UCSD-AML1 (cell line): ENCODE results near the gene PARD3.

ENCODE experiments used
- DNase-seq: peaks from one replicate; lab custom pipeline; 2025; ENCODE audit not compliant: unreplicated experiment; lab: John Stamatoyannopoulos, UW

Gene PARD3

DNA sequence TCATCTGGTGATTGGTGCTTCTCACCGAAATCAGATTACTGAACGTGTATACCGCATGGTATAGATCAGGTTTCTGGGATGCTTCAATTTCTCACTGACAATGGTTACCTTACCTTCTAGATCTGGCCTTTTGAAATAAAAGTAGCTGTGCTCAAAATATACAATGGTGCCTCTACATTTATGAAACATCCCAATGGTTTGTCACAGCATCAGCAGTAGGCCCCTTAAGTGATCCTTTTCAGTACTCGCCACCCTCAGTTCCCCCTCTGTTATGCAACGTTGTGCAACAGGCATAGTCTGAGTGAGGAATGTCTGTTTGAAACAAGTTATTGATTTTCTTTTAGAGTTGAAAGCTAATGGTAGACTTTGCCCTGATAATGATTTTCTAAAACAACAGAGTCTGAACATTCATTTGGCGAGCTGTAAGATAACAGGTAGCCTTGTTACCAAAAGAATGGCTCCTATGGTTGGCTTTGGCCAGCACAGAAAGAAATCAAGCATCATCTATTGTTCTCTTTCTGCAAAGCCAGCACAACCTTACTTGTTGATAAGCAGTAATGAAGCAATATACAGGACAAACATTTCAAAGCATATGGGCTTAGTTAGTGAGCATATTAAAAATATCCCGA lies 693.9 kb downstream of the PARD3 start:
- no peak for DNase-seq

DNA sequence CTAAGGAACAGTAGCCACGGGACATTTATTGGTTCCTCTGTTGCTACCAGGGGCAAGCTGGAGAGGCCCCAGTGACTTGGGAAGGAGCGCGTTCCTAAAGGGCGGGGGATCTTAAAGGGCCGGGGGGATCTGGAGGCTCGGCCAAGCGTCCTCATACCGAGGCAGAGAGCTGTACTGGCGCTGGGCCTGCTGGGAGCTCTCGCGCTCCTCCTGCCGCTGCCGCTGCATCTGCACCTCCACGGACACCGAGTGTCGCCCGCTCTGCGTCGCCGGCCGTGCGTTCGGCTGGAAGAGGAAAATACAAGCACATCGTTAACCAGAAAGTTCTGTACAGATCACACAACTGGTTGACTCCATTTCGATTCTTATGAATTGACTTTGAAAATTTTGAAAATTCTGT lies 695.6 kb downstream of the PARD3 start:
- DNase-seq, result no peak

DNA sequence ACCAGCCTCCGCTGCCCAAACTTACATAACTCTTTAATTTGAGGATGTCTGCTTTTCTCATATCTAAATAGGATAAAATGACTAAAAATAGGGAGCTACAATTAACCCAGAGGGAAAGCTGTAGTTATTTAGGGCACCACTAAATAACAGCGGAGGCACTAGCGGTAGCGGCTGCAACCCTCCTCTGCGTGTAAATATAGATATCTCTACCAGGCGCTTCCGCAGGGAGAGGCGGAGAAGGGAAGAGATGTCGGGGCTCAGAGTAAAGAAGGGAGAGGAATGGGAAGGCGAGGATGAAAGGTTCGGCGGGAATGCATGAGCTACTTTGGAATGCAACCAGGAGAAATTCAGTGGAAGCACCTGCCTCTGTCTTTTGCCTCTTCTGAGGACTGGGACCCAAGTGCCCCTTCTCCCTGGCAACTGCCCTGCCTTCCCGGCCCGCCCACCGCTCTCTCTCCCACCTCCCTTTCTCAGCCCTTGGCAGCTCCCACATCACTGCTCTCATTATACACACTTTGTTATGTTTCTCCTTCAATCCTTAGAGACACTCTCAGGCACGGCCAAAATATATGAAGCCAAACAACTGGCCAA lies 698.3 kb downstream of the PARD3 start:
- no peak for DNase-seq

DNA sequence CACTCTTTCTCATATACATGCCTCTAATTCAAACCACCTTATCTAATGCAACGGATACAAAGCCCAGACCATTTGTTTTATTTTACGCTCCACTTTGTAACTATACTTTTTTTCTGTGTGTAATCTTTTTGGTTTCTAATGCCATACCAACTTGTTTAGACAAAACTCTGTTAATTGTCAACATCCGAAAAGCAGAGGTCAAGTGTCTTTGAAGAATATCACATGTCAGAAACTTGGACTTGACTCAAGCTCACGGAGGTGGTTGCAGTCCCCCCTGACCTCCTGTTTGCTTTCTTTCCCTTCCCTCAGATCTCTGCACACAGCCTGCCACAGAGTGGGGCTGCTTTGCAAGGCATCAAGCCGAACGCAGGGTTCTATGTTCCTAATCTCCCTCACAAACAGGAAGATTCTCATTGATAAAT lies 698.9 kb downstream of the PARD3 start:
- no peak for DNase-seq

DNA sequence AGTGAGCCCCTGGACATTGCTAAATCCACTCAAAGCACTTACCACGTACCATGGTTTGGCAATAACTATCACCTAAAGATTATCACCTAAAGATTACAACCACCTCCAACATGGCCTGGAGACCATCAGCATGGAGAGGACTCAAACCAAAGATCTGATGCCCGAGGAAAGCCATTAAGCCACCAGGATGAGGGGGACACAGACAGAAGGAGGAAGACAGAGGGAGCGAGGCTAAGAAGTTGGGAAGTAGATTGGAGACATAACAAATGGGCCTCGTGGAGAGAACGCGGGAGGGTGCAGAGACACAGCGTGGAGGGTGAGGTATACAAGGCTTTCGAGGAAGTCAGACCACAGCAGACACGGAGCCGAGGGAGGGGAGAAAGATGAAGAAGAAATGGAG lies 700.2 kb downstream of the PARD3 start:
- no peak for DNase-seq

DNA sequence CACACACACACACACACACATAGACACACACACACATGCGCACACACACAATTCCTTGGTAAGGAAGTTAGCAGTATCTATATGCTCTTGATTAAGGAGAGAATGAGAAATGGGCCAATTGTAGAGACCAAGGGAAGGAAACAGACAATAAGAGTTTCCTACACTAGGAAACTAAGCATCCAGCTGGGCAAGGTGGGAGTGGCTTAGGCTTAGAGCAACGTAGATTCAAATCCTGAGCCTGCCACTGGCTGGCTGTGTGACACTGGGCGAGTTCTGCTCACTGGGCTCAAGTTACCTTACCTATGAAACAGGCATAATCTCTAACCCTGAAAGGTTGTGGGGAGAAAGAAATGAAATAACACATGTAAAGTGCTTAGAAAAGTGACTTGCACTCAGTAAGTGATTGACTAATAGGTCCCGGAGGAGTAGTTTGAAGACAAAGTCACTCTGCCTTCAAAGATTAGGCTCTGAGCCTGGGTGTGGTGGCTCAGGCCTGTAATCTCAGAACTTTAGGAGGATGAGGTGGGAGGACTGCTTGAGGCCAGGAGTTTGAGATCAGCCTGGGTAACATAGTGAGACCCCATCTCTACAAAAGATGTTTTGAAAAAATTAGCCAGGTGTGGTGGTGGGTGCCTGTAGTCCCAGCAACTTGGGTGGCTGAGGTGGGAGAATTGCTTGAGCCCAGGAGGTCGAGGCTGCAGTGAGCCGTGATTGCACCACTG lies 701.4 kb downstream of the PARD3 start:
- DNase-seq, result no peak

DNA sequence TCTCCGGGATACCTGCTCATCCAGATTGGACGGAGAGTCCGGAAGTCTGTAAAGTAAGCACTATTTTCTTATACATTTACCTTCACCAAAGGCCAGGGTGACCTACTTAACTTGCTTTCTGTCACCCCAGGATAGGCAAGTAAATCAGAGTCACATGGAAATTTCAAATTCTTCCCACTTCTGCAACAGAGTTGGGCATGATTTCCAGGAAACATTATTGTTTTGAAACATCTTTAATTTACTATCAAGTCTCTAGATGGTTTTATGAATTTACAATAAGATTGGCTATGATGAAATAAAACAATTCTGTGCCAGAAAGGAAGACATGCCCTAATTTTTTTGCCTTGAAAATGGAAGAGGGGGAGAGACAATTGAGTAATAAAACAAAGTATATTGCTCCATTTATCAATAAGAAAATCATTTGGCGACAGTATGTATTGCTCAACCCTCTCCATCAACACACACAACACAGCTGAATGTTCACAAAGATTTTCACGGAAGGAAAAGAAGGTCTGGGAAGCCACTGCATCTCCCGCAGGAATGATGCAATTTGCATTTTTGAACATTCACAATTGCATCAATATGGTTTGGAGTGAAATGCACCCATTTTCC lies 702.8 kb downstream of the PARD3 start:
- DNase-seq, result no peak

DNA sequence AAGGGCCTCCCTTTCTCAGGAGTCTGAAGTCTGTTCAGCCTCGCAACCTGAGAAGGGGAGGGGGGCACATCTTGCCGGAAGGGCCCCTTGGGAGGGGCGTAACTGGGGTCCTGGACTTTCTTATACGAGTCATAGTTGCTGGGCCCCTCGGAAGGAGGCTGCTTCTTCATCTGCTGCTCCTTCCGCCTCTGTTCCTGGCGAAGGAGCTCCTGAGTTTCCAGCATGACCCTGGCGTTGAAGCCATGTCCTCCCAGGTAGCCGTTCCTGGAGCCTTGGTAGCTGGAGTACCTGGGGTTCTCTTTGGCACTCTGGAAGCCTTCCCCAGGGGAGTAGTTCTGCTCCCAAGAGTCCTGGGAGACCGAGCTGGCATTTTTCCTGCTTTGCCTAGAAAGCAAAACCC lies 703.9 kb downstream of the PARD3 start:
- DNase-seq, result no peak

DNA sequence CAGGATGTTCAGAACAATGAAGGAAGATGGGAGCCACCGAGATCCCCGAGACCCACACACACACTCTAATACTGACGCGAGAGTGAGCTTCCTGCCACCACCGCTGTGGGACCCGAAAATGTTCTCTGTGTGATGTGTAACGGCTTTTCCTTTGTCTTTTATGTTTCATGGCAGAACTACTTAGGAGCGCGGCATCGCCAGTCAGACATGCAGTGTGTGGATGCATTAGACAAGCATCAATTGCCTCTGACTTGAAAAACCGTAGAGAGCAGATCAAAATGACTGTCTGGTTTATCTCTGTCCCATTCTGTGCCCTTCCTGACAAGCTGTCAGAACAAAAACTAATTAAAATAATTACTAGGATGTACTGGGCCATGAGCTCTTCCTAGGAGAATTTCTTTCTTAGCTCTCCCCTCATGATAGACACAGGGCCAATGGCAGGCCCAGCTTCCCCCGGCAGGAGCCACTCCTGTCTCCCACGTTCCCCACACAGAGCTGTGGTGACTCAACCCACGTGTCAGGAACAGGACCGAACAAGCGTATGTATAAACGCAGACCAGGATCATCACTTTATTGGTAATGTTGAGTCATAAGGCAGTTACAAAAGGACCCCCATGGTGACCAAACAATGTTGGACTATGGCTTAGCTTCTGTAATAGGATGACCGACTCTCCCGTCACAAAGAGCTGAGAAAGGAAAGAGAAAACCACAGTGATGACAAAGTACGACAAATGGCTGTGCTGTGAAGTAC lies 705.0 kb downstream of the PARD3 start:
- DNase-seq, result no peak

DNA sequence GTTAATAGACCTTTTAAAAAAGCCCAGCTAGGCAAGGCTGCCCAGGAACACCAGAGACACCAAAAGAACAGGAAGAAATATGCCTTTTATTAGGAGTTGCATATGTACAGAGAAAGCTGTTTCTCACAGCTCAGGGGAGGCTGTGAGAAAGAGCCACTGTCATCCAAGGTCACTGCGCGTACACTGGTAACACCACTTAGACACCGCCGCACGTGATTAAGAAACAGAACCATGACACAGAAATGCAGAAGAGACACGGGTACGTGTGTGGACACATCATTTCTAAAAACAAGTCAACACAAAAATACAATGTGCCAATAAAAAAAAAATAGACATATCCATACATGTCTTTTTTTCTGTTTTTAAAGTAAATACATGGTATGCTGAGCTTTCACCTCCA lies 705.6 kb downstream of the PARD3 start:
- no peak for DNase-seq

DNA sequence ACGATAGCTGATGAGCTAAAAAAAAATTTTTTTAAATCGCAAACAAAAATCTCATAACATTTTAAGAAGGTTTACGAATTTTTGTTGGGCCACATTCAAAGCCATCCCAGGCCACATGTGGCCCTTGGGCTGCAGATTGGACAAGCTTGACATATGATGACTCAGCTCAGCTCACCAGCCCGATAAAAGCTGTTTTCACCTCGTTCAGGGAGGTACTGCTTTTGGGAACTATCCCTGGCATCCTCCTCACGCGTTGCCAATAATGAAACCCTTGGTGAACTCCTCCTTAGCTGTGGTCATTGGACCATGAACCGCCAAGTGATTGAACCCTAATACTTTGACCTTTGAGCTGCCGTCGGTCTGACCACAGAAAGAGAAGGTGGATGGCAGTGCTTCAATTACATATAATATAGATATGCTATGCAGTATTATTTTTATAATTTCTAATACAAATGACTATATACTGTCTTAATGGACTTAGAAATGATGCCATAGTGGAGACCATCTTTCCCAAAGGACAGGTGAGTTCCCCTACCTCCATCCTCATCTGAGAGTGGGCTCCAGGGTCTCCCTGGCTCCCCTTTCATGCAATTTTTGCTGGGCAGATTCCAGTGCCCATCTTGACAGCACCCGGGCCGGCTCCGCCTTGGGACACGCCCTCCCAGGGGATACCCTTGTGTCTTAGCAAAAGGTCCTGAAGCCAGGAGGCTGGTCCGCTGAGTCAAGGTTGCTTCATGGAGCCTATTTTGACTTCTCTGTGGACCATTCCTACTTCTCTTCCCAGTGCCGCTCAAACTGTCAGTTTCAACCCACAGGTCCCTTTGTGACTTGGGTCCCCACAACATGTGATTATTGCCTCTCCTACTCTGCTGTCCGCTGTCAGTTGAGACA lies 707.2 kb downstream of the PARD3 start:
- DNase-seq, result no peak

DNA sequence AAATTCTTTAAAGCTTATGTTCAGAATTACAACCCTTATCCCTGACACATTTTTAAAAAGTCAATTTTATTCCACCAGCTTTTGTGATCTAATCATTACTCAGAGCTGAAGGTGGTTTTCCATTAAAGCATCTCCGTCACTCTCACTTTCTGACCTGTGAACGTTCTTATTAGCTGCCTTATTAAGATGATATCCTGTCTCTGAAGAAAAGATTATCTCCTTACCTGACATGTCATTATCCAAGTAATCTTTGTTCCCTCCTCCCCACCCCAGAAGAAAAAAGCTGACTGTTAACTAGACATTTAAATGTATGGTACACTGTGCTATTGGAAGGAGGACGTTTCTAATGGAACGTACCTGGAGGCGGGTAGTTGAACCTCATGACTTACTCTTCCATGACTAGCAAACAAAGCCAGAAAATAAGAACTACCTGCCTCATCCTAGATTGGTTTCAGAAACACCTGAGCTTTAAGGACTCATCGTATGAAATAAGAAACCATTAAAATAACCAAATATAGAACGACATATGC lies 708.7 kb downstream of the PARD3 start:
- no peak for DNase-seq

DNA sequence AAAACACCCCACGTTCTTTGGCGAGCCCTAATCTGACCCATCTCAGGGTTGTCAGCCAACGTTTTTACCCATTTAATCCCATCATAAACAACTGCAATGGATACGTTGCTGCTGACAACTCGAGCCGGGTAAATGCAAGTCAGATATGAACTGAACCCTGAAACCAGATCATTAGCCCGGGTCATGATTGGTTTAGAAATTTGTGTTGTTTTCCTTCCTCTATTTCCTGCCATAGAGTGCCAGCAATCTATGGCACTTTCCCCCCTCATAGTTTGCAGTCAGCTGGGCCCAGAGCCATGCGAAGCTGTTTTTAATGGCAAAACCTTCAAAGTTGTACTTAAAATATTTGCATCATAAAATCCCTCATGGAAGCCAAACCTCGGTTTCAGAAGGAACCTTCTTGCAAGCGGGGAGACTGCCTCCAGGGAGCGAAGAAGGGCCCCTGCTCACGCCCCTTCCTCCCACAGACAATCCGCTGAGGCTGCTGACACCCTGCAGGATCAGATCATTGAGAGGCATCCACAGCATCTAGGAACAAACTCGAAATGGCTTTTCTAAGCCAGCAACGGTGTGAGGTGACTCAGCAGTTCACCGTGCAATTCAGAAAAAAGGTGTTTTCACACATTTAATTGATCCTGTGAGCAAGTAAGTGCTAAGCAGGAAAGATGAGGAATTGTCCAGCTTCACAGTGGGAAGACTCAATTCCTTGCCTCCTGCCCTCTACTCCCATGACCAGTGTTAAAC lies 710.1 kb downstream of the PARD3 start:
- DNase-seq, result no peak

DNA sequence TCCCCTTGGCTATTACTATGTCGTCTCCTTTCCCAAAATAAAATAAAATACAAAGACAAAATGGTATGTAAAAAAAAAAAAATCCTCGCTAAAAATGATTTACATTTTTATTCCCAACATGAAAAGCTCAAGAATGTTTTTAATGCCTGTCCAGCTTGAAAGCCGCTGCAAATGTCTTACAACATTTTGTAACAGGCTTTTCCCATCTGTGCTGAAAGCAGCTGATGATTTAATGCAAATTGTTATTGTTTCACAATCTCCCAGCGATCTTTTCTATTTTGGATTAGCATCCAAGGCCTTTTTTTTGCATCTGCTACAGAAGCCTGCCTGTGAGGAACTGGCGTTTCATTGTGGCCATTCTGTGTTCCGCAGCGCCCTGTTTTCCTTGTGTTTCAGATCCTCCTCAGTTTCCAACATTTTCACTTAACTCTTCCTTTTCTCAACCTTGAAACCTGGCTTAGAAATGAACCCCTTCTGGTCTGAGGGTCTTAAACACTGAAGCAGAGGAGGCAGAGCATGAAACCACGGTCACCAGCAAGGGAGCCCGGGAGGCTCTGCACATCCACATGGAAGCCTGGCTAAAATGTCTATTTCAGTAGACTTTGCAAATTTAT lies 712.1 kb downstream of the PARD3 start:
- DNase-seq, result no peak

DNA sequence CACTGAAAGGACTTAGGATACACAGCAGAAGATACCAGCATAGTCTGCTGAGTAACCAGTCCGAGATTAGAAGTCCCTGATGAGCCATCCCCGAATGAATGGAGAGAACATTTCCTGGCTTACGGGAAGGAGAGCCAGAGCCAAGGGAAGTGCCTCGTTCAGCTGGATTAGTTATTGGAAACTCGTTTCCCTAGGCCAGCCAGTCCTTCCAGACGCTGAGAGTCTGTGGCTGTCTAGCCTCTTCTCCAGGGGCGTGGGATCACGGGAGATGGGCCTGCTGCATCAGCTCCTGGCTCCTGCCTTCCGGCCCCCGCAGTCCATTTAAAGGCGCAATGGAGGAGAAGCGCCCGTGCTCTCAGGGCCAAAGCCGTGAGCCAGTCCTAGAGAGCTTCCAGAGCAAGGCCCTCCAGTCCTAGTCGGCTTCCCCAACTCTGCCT lies 712.8 kb downstream of the PARD3 start:
- DNase-seq, result no peak

DNA sequence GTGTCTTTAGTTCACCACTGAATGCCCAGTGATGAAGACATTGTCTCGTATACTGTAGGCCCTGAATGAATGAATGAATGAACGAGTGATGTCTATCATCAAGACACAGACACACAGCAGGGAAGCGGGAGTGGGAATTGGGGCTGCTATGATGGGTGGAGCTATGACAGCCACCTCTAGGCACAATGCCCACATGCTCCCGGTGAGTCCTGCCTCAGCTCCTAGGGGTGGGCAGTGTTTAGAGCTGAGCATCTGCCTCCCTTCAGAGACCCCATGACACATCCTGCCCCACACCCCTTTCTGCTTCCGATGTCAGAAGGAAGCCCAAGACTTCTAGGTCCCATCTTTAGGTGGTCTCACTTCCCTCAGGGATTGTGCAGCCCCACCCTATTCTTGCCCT lies 714.1 kb downstream of the PARD3 start:
- no peak for DNase-seq

DNA sequence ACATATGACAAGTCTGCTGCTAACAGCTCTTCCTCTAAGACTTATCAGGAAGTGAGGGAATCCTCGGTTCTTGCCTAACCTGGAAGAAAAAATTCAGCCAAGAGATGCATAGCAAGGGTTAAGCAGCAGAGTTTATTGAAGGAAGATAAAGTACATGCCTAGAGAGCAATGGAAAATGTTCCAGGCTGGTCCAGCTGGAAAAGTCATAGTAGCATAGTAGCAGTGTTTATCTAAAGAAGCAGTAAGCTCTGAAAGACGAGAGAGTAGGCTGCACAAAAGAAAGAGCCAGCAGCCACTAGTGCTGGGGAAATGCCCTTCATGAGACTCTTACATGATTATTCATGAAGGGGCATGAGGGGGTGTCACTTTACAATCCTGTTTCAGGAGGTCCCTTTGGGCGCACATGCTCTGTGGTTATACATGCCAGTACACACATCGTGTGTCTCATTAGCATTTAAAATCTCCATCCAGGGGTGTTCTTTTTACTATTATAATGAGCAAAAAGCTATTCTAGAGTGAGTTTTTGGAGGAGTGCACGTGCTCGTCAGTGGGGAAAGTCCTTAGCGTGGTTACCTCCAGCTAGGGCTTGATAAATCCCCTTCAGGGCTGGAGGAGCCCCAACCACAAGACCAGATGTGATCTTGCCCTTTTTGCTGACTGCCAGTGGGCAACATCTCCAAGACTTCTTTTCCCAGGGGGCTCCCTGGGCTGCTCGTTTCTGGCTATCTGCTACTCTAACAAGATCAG lies 716.1 kb downstream of the PARD3 start:
- DNase-seq, result no peak

DNA sequence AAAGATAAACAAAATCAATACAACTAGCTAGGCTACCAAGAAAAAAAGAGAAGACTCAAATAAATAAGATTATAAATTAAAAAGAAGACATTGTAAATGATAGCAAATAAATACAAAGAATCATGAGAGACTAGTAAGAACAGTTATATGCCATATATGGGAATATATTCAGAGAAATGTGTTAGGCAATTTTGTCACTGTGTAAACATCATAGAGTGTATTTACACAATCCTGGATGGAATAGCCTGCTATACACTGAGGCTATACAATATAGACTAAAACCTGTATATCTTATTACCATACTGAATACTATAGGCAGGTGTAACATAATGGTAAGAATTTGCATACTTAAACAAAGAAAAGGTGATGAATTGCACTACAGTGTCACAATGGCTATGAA lies 717.4 kb downstream of the PARD3 start:
- no peak for DNase-seq
